Measurements from ENCODE around the gene CFAP68. TPM values are rescaled to one million over a fixed set of nuclear protein-coding genes. Genes with fewer than 3 reads are reported as not detected.

CFAP68 gene
- total and polyA plus RNA-seq, 7 donors = 4.4 to 17.7 (median 7.6) TPM

DNA sequence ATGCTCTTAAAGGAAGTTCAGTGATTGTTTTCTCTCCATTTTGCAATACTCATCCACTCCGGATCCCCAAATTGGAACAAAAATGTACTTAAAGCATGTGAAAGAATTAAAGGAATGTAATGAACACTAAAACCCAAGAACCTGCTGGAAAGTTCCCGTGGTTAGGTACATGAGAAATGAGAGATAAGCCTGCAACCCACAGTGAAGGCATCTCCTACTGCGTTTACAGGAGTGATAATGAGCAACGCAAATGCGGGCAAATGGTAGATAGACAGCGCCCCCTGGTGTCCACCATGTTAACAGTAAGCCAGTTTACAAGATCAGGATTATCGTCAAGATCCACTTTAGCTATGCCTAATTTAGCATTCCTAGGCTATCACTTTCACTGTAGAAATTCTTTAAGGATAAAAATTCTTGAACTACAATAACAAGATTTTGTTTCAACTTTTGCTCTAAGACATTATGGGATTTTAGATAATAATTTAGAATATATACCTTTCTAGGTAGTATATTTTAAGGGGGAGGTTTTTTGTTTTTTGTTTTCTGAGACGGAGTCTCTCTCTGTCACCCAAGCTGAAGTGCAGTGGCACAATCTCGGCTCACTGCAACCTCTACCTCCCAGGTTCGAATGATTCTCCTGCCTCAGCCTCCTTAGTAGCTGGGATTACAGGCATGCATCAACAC lies 37.8 kb upstream of the CFAP68 start:
- Histone ChIP-seq H3K36me3 (ENCODE audit: insufficient read depth in 1 of 2, low read depth in 1 of 2) (peaks cover 0 to 67% of the 10 kb centered on the region in 2 donors), H3K27ac (peak overlapping the region; percentile 83), H3K4me3 (no peak overlapping the region), H3K9me3 (no peaks in the 10 kb centered on the region), H3K27me3 (ENCODE audit: insufficient read depth in 3 of 3, low read length in 2 of 3) (no peaks in the 10 kb centered on the region), H3K4me1 (peaks cover 38% of the 10 kb centered on the region)
- intact Hi-C loops (cut with DNase I) = loop anchor here (1.0 to 5.0 kb wide), 5 partner anchors 64 to 274 kb away; partner anchors contain the start of gene SIK2 (in 2 of the 2)
- DNase-seq = peak; percentile 85 to 91
- TF ChIP-seq, protein P1, sequence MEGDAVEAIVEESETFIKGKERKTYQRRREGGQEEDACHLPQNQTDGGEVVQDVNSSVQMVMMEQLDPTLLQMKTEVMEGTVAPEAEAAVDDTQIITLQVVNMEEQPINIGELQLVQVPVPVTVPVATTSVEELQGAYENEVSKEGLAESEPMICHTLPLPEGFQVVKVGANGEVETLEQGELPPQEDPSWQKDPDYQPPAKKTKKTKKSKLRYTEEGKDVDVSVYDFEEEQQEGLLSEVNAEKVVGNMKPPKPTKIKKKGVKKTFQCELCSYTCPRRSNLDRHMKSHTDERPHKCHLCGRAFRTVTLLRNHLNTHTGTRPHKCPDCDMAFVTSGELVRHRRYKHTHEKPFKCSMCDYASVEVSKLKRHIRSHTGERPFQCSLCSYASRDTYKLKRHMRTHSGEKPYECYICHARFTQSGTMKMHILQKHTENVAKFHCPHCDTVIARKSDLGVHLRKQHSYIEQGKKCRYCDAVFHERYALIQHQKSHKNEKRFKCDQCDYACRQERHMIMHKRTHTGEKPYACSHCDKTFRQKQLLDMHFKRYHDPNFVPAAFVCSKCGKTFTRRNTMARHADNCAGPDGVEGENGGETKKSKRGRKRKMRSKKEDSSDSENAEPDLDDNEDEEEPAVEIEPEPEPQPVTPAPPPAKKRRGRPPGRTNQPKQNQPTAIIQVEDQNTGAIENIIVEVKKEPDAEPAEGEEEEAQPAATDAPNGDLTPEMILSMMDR (IDR thresholded peaks at IDR 0.05) = peak; percentile 97
- 18 to 27% (median 21%) methylated on average over 10 of the region's 10 CpGs for WGBS, 3 donors
- peak; percentile 84 to 90 (median 86) for ATAC-seq

DNA sequence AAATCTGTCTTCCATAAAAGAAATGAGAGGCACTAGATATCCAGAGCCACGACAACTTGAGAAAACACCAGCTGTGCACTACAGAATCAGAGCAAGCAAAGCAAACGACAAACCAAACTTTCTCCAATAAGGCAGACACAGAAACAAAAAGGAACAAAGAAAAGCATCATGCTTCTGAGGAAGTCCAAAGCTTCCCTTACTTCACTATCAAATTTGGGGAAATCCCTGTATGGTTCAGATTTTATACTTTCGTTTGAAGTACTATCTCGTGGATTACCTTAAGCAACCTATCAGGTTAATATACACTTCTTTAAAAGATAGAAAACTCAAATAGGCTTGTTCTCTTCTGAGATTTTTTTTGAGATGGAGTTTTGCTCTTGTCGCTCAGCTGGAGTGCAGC lies 35.7 kb upstream of the CFAP68 start:
- Histone ChIP-seq H3K36me3 (ENCODE audit: insufficient read depth in 1 of 2, low read depth in 1 of 2) (peaks cover 0 to 70% of the 10 kb centered on the region in 2 donors), H3K4me3 (no peak overlapping the region), H3K4me1 (peaks cover 21% of the 10 kb centered on the region), H3K27ac (no peak overlapping the region), H3K27me3 (ENCODE audit: insufficient read depth in 3 of 3, low read length in 2 of 3) (no peaks in the 10 kb centered on the region), H3K9me3 (no peaks in the 10 kb centered on the region)
- no peak for DNase-seq
- intact Hi-C loops (cut with DNase I) = loop anchor here (5.0 kb wide), 4 partner anchors 66 to 276 kb away; partner anchors contain the start of gene SIK2 (in 1 of the 2)
- TF ChIP-seq, protein P1 (IDR thresholded peaks at IDR 0.05) = no peak
- ATAC-seq = no peak
- 87 to 88% (median 88%) methylated on average over 5 of the region's 5 CpGs for WGBS, 3 donors

- H3K27ac ChIP-seq = no peak overlapping the region
- no peak overlapping the region for H3K4me3 ChIP-seq
- no peak for ATAC-seq
- intact Hi-C loops (cut with DNase I) = no loop called here
- DNase-seq = no peak
- TF ChIP-seq, protein P1 (IDR thresholded peaks at IDR 0.05) = no peak
- H3K9me3 ChIP-seq = no peaks in the 10 kb centered on the region
- 84 to 86% (median 85%) methylated on average over 7 of the region's 7 CpGs for WGBS, 3 donors
- H3K36me3 ChIP-seq (ENCODE audit: insufficient read depth in 1 of 2, low read depth in 1 of 2) = peaks cover 0 to 88% of the 10 kb centered on the region in 2 donors
- peaks cover 11% of the 10 kb centered on the region for H3K4me1 ChIP-seq
- no peaks in the 10 kb centered on the region for H3K27me3 ChIP-seq (ENCODE audit: insufficient read depth in 3 of 3, low read length in 2 of 3)
Measured at GRCh38 chr11:111845276-111846028, 33.9 kb upstream of the CFAP68 start.

- H3K9me3 ChIP-seq = no peaks in the 10 kb centered on the region
- ATAC-seq (no peak), DNase-seq (no peak)
- 82 to 89% (median 87%) methylated on average over 2 of the region's 2 CpGs for WGBS, 3 donors
- intact Hi-C loops (cut with DNase I) = no loop called here
- no peaks in the 10 kb centered on the region for H3K27me3 ChIP-seq (ENCODE audit: insufficient read depth in 3 of 3, low read length in 2 of 3)
- peaks cover 5% of the 10 kb centered on the region for H3K4me1 ChIP-seq
- no peak overlapping the region for H3K4me3 ChIP-seq
- no peak overlapping the region for H3K27ac ChIP-seq
- TF ChIP-seq, protein P1 (IDR thresholded peaks at IDR 0.05) = no peak
- peaks cover 0 to 94% of the 10 kb centered on the region in 2 donors for H3K36me3 ChIP-seq (ENCODE audit: insufficient read depth in 1 of 2, low read depth in 1 of 2)
Measured at GRCh38 chr11:111846063-111846462, 33.3 kb upstream of the CFAP68 start.

All from psoas muscle (tissue), 8 donors.